ENCODE measurements around the gene GIPC2. TPM values are rescaled to one million over a fixed set of nuclear protein-coding genes. Genes with fewer than 3 reads are reported as not detected.

GIPC2 gene
- total RNA-seq, 2 experiments from 2014 or later, result 0.34 to 0.37 TPM

DNA sequence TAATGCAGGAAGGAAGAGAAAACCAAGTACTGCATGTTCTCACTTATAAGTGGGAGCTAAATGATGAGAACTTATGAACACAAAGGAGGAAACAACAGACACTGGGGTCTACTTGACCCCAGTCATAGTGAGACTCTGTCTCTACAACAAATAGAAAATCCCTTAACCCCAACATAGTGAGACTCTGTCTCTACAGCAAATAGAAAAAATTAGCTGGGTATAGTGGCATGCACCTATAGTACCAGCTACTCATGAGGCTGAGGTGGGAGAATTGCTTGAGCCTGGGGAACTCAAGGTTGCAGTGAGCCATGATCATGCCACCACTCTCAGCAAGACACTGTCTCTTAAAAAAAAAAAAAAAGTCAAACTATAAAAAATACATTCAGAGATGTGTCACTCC, 42.7 kb downstream of the GIPC2 start:
- H3K4me1 Mint-ChIP-seq (ENCODE audit: low read depth), result no peaks in the 10 kb centered on the region
- no peak overlapping the region for H3K27ac Mint-ChIP-seq
- H3K4me3 Mint-ChIP-seq, result no peak overlapping the region
- peaks cover 15% of the 10 kb centered on the region for H3K9me3 Mint-ChIP-seq (ENCODE audit: insufficient read depth)
- ChIA-PET POLR2A (no interaction called here), CTCF (no interaction called here)
- H3K36me3 Mint-ChIP-seq (ENCODE audit: low read depth), result peaks cover 5% of the 10 kb centered on the region
- DNase-seq (no peak), ATAC-seq (no peak)
- H3K27me3 Mint-ChIP-seq (ENCODE audit: low read depth), result peaks cover 6% of the 10 kb centered on the region

DNA sequence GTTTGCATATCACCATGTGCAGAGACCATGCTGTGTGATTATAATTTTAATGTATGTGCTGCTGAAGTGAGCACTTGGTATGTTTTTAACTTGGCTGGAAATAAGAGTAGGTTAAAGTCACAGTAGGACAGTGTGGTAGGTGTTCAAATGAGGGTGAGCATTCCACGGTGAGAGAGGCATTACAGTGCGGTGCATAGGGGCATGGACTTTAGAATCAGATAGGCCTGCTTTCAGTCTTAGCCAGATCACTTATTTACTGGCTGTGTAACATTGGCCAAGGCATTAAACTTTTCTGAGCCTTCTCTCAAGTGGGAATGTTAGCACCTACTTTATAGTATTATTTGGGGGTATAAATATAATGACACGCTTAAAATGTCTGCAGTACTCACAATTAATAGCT, 43.2 kb downstream of the GIPC2 start:
- peaks cover 6% of the 10 kb centered on the region for H3K27me3 Mint-ChIP-seq (ENCODE audit: low read depth)

DNA sequence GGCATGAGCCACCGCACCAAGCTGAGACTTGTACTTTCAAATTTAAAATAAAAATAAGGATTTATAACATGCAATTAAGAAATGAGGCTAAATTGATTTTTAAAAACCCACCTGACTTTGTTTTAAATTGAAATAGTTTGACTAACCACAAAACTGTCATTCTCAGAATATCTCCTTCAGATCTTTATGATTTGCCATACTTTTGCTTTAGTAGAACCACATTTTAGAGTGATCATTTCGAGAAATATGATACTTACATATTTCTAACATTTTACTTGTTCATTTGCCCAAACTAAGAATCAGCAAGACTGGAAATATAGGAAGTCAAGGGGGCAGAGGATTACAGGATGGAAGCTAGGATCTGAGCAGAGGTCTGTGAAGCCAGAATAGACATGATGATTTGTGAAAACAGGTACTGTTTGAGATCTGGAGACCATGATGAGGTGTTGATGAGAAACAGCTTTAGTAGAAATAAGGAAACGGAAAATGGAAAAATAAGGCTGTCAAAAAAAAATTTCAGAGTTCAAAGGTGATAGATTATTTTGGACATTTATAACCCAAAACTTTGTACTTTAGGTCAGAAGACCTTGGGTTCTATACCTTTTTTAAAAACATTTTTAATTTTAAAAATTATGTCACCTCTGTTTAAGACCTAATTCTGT, 44.8 kb downstream of the GIPC2 start:
- no peak for DNase-seq
- POLR2A ChIA-PET, result no interaction called here

More for the DNA sequence above, 43.2 kb downstream of the GIPC2 start:
- H3K4me3 Mint-ChIP-seq, result no peak overlapping the region
- H3K9me3 Mint-ChIP-seq (ENCODE audit: insufficient read depth), result peaks cover 15% of the 10 kb centered on the region
- no peak overlapping the region for H3K27ac Mint-ChIP-seq
- DNase-seq, result no peak
- ChIA-PET CTCF (no interaction called here), POLR2A (no interaction called here)
- peaks cover 5% of the 10 kb centered on the region for H3K36me3 Mint-ChIP-seq (ENCODE audit: low read depth)
- H3K4me1 Mint-ChIP-seq (ENCODE audit: low read depth), result no peaks in the 10 kb centered on the region
- no peak for ATAC-seq

DNA sequence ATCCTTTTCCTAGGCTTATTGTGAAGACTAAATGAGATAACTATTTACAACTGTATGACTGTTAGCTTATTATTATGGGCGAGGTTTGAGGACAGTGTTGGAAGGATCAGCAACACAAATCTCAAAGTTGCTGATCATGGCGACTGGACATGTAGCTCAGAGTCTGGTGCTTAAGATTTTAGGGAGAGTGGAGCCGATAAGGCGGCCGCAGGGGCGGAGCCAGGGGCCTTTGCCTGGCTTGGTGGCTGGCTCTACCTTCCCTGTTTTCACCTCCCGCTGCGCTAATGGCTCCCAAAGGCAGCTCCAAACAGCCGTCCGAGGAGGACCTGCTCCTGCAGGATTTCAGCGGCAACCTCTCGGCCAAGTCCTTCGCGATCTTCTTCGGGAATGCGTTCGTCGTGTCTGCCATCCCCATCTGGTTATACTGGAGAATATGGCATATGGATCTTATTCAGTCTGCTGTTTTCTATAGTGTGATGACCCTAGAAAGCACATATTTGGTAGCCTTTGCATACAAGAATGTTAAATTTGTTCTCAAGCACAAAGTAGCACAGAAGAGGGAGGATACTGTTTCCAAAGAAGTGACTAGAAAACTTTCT, 45.5 kb downstream of the GIPC2 start:
- no peak overlapping the region for H3K4me3 Mint-ChIP-seq
- H3K9me3 Mint-ChIP-seq (ENCODE audit: insufficient read depth), result peaks cover 5% of the 10 kb centered on the region
- H3K4me1 Mint-ChIP-seq (ENCODE audit: low read depth), result no peaks in the 10 kb centered on the region
- H3K27me3 Mint-ChIP-seq (ENCODE audit: low read depth), result peaks cover 2% of the 10 kb centered on the region
- no peak overlapping the region for H3K27ac Mint-ChIP-seq
- DNase-seq, result no peak
- ChIA-PET POLR2A (no interaction called here), CTCF (no interaction called here)
- H3K36me3 Mint-ChIP-seq (ENCODE audit: low read depth), result peaks cover 2% of the 10 kb centered on the region
- no peak for ATAC-seq

More for the DNA sequence above, 44.8 kb downstream of the GIPC2 start:
- Mint-ChIP-seq H3K9me3 (ENCODE audit: insufficient read depth) (peaks cover 12% of the 10 kb centered on the region), H3K4me3 (no peak overlapping the region), H3K36me3 (ENCODE audit: low read depth) (peaks cover 5% of the 10 kb centered on the region), H3K27me3 (ENCODE audit: low read depth) (peaks cover 4% of the 10 kb centered on the region), H3K27ac (no peak overlapping the region), H3K4me1 (ENCODE audit: low read depth) (no peaks in the 10 kb centered on the region)
- CTCF ChIA-PET, result no interaction called here
- ATAC-seq, result no peak

DNA sequence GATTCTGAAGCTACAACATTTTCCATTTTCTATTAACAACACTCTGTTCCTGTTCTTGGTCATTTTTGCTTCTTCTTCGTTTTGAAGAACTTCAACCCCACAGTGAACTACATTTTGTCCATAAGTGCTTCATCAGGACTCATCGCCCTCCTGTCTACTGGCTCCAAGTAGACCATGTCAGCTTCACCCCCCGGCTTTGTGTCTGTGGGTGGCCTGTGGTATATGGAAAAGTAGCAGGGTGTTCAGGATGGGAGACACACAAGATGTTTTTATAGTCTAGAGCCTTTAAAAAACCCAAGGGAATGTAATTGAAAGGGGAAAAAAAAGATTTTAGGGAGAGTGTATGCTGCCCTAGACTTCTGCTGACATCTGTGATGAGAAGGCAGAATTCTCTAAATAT, 46.1 kb downstream of the GIPC2 start:
- ChIA-PET POLR2A (no interaction called here), CTCF (no interaction called here)
- no peaks in the 10 kb centered on the region for H3K4me1 Mint-ChIP-seq (ENCODE audit: low read depth)
- H3K4me3 Mint-ChIP-seq, result no peak overlapping the region
- no peaks in the 10 kb centered on the region for H3K9me3 Mint-ChIP-seq (ENCODE audit: insufficient read depth)
- DNase-seq (no peak), ATAC-seq (no peak)
- no peak overlapping the region for H3K27ac Mint-ChIP-seq
- peaks cover 2% of the 10 kb centered on the region for H3K27me3 Mint-ChIP-seq (ENCODE audit: low read depth)
- H3K36me3 Mint-ChIP-seq (ENCODE audit: low read depth), result no peaks in the 10 kb centered on the region

DNA sequence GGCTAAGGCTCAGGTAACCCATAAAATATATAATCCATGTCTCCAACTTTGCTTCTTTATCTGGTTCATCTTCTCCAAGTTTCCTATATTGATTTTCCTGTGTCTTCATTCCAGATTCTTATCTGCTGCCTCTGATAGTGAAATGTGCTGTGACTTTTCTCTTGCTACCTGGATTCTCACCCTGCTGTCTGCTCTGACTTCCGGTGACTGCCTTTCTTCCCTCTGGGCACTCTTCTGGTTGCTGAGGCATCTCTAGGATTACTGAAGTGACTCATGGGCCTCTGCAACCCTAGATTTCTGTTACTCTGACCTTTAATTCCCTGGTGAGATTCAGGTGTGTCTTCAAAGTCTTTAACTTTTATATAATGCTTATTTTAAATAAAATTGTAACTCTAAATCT, 46.9 kb downstream of the GIPC2 start:
- peaks cover 4% of the 10 kb centered on the region for H3K27me3 Mint-ChIP-seq (ENCODE audit: low read depth)
- no peaks in the 10 kb centered on the region for H3K9me3 Mint-ChIP-seq (ENCODE audit: insufficient read depth)
- no peaks in the 10 kb centered on the region for H3K36me3 Mint-ChIP-seq (ENCODE audit: low read depth)
- POLR2A ChIA-PET, result no interaction called here
- no peak overlapping the region for H3K27ac Mint-ChIP-seq
- no peak for DNase-seq
- no peak for ATAC-seq
- no peaks in the 10 kb centered on the region for H3K4me1 Mint-ChIP-seq (ENCODE audit: low read depth)
- CTCF ChIA-PET, result no interaction called here
- H3K4me3 Mint-ChIP-seq, result no peak overlapping the region

DNA sequence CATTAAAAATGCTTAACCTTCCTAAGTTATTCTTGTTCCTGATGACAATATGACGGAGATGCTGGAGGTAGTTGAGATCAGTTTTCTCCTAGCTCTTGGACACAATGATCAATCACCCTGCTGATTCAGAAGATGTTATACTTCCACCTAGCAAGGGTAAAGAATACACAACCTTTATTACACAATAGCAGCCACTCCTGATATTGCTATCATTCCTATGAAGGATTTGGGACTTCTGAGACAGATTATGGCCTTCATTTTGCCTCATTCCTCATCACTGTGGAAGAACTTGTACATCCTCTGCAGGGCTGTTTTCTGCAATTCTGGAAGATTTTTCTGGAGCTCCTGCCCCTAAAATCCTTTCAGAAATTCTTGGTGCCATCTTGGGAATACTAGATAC, 47.8 kb downstream of the GIPC2 start:
- ATAC-seq (no peak), DNase-seq (no peak)
- POLR2A ChIA-PET, result no interaction called here
- no peak overlapping the region for H3K27ac Mint-ChIP-seq
- H3K4me3 Mint-ChIP-seq, result no peak overlapping the region
- peaks cover 9% of the 10 kb centered on the region for H3K27me3 Mint-ChIP-seq (ENCODE audit: low read depth)
- no peaks in the 10 kb centered on the region for H3K9me3 Mint-ChIP-seq (ENCODE audit: insufficient read depth)
- no peaks in the 10 kb centered on the region for H3K4me1 Mint-ChIP-seq (ENCODE audit: low read depth)
- H3K36me3 Mint-ChIP-seq (ENCODE audit: low read depth), result no peaks in the 10 kb centered on the region
- CTCF ChIA-PET, result interaction anchor here (1.3 kb wide), 1 partner anchor 20 kb away, joined by 4 read pairs; no protein-coding TSS in a partner anchor

DNA sequence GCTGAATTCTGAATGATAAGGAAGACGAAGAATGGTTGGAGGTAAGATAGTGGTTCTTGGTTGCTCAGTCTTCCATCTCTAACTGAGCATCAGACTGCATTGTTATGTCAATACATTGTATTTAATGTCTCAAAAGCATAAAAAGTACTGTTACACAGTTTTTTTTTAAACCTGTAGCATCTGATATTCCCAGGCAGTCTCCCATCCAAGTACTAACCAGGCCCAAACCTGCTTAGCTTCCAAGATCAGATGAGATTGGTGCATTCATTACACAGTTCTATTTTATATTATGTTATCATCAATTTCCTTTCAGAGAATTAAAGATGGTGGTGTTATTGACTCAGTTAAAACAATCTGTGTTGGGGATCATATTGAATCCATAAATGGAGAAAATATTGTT, 48.9 kb downstream of the GIPC2 start:
- Mint-ChIP-seq H3K27me3 (ENCODE audit: low read depth) (peaks cover 7% of the 10 kb centered on the region), H3K9me3 (ENCODE audit: insufficient read depth) (no peaks in the 10 kb centered on the region), H3K27ac (no peak overlapping the region), H3K4me1 (ENCODE audit: low read depth) (no peaks in the 10 kb centered on the region), H3K36me3 (ENCODE audit: low read depth) (no peaks in the 10 kb centered on the region), H3K4me3 (no peak overlapping the region)
- ATAC-seq (no peak), DNase-seq (no peak)
- ChIA-PET CTCF (interaction anchor here (0.7 to 1.3 kb wide), 2 partner anchors 16 to 19 kb away, joined by 3 to 4 read pairs; no protein-coding TSS in a partner anchor), POLR2A (no interaction called here)

DNA sequence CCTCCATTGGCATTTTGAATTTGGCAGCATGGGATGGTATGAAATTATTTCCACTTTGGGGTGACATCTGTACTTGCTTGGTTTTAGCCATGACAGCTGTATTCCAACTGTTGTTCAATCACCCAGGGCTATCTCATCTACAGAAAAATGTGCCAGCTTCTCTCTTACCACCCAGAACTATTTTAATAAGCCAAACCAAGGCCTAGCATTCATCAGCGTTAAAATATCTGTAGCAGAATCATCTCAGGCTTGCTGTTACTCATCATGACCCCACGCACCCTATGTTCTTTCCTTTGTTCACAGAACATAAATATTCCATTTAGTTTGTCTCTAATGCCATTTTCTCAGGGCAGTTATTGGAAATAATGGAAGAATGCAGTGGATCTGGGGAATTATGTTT, 49.8 kb downstream of the GIPC2 start:
- Mint-ChIP-seq H3K4me1 (ENCODE audit: low read depth) (no peaks in the 10 kb centered on the region), H3K27me3 (ENCODE audit: low read depth) (peaks cover 7% of the 10 kb centered on the region), H3K27ac (no peak overlapping the region), H3K4me3 (no peak overlapping the region), H3K9me3 (ENCODE audit: insufficient read depth) (no peaks in the 10 kb centered on the region), H3K36me3 (ENCODE audit: low read depth) (no peaks in the 10 kb centered on the region)
- ATAC-seq (no peak), DNase-seq (no peak)
- ChIA-PET POLR2A (no interaction called here), CTCF (no interaction called here)

DNA sequence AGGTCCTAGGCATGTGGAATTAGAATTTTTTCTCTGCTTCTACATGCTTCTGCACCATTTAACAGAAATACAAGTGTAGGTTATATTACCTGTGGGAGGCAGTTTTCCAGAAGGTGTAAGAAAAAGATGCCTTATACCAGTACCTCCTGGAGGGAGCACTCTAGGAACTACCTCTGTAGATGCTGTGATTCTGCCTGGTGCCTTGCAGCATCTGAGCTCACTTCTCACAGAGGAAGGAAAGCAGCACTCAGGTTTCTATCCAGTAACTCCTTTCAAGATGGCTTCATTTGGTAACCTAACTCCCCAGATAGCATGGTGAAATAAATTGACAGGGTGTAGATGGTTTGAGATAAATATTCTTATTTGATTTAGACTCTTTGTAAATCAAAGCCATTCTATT, 50.3 kb downstream of the GIPC2 start:
- H3K9me3 Mint-ChIP-seq (ENCODE audit: insufficient read depth), result no peaks in the 10 kb centered on the region
- H3K27ac Mint-ChIP-seq, result no peak overlapping the region
- POLR2A ChIA-PET, result no interaction called here
- H3K4me3 Mint-ChIP-seq, result no peak overlapping the region
- H3K36me3 Mint-ChIP-seq (ENCODE audit: low read depth), result no peaks in the 10 kb centered on the region
- H3K27me3 Mint-ChIP-seq (ENCODE audit: low read depth), result peaks cover 9% of the 10 kb centered on the region
- ATAC-seq (no peak), DNase-seq (no peak)
- H3K4me1 Mint-ChIP-seq (ENCODE audit: low read depth), result no peaks in the 10 kb centered on the region
- CTCF ChIA-PET, result no interaction called here

DNA sequence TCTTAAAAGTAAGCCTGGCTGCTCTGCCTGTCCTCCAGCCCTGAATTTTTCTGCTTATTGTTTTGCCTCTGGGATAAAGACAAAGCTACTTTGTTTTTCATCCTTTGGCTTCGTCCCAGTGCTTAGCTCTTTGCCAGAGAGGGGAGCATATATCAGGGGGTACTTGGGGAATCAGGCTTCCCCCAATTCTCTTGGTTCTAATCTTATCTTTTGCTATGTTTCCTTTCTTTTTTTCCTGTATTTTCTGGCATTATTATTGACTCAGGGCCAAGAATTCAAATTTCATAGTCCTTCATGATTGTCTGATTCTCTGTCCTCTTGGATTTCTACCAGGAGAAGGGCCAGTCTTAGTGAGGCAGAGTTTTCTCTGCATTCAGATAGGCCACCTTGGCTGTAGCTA, 51.2 kb downstream of the GIPC2 start:
- Mint-ChIP-seq H3K9me3 (ENCODE audit: insufficient read depth) (no peaks in the 10 kb centered on the region), H3K27ac (no peak overlapping the region), H3K36me3 (ENCODE audit: low read depth) (no peaks in the 10 kb centered on the region), H3K4me3 (no peak overlapping the region), H3K27me3 (ENCODE audit: low read depth) (peaks cover 9% of the 10 kb centered on the region), H3K4me1 (ENCODE audit: low read depth) (no peaks in the 10 kb centered on the region)
- no peak for DNase-seq
- ATAC-seq, result no peak
- ChIA-PET CTCF (no interaction called here), POLR2A (no interaction called here)

DNA sequence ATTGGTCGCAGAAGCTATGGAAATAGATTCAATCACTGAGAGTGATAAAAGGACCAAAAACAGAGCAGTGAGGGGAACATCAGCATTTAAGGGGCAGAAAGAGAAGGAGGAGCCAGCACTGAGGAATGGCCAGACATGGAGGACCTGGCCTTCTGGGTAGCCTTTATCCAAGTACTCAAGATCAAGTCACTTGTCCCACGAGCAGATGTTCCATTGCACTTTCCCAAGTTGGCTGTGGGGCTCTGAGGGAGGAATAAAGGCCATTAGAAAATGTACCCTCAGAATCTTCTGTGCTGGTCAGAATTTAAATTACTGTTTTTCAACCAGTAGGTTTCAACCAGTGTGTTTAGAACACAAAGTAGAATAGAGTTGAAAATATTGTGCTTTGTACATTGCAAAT, 55.3 kb downstream of the GIPC2 start:
- H3K9me3 Mint-ChIP-seq (ENCODE audit: insufficient read depth), result no peaks in the 10 kb centered on the region
- no peaks in the 10 kb centered on the region for H3K4me1 Mint-ChIP-seq (ENCODE audit: low read depth)
- POLR2A ChIA-PET, result no interaction called here
- CTCF ChIA-PET, result no interaction called here
- DNase-seq (no peak), ATAC-seq (no peak)
- H3K27me3 Mint-ChIP-seq (ENCODE audit: low read depth), result peaks cover 9% of the 10 kb centered on the region
- H3K36me3 Mint-ChIP-seq (ENCODE audit: low read depth), result no peaks in the 10 kb centered on the region
- H3K4me3 Mint-ChIP-seq, result no peak overlapping the region
- H3K27ac Mint-ChIP-seq, result no peak overlapping the region

DNA sequence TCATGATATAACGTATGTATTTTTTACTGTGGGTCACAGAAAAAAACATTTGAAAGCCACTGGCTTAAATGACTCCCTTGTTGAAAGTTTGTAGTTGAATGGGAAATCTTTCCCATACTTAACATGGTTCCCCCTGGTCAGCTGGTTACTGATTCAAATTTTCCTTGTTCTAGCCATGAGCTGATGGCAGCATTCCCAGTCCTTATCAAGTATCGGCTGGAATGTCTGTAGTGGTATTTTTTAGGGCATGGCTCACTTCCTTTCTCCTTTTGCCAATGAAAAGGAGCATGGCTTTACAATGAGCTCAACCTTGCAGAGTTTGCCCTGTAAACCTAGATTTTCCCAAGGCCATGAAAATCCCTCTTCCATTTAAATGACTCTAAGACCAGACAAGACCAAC, 55.7 kb downstream of the GIPC2 start:
- CTCF ChIA-PET, result no interaction called here
- Mint-ChIP-seq H3K36me3 (ENCODE audit: low read depth) (no peaks in the 10 kb centered on the region), H3K4me1 (ENCODE audit: low read depth) (no peaks in the 10 kb centered on the region), H3K27ac (no peak overlapping the region), H3K9me3 (ENCODE audit: insufficient read depth) (no peaks in the 10 kb centered on the region), H3K27me3 (ENCODE audit: low read depth) (peaks cover 9% of the 10 kb centered on the region), H3K4me3 (no peak overlapping the region)
- ATAC-seq, result no peak
- POLR2A ChIA-PET, result no interaction called here
- no peak for DNase-seq

Data from activated CD8-positive, alpha-beta T cell treated with anti-CD3 and anti-CD28 coated beads, Interleukin-2, amount 10 ng/mL, durations not matched to agents 7 days and 5 days (primary cell).